Left lung (tissue), 14 donors: ENCODE data around the gene SINHCAF. TPM values are rescaled to one million over a fixed set of nuclear protein-coding genes. Genes with fewer than 3 reads are reported as not detected.
"Not testable (repeated sequence)": the region's sequence is repeated elsewhere in the genome, so short reads cannot be mapped to it uniquely, and the experiment has no call there.

ENCODE experiments used
- ATAC-seq: fragments of 200-7000 bp; cut with Tn5 transposase; one replicate; pipeline ENCODE4 v1.9.1; 2020; ENCODE audit warnings: moderate library complexity
- DNase-seq, 4 donors: peaks; one replicate each; pipeline ENCODE4 v3.0.0-alpha.2; 2013 to 2020
- H3K27ac ChIP-seq, 2 donors: fragments of 200-600 bp; sonication (generic) in 1 of 2; one replicate each; pipeline versions ENCODE4 v1.5.0 to v1.8.0; 2020 to 2021
- H3K27me3 ChIP-seq, 2 donors: fragments of 200-600 bp; sonication (generic) in 1 of 2; one replicate each; pipeline versions ENCODE4 v1.5.0 to v1.8.0; 2020 to 2021
- H3K36me3 ChIP-seq, 2 donors: fragments of 200-600 bp; sonication (generic) in 1 of 2; one replicate each; pipeline versions ENCODE4 v1.5.0 to v1.8.0; 2020 to 2021
- H3K4me1 ChIP-seq, 2 donors: fragments of 200-600 bp; one replicate each; pipeline ENCODE4 v1.8.0; 2021
- H3K4me3 ChIP-seq, 2 donors: fragments of 200-600 bp; sonication (generic) in 1 of 2; one replicate each; pipeline versions ENCODE4 v1.5.0 to v1.8.0; 2020 to 2021; ENCODE audit warnings: mild to moderate bottlenecking in 1 of 2
- H3K9me3 ChIP-seq, 2 donors: fragments of 200-600 bp; sonication (generic) in 1 of 2; one replicate each; pipeline versions ENCODE4 v1.5.0 to v1.8.0; 2020 to 2021
- CTCF ChIP-seq, 2 donors: fragments of 200-600 bp; sonication (generic) in 1 of 2; IDR thresholded peaks; one replicate each; pipeline versions ENCODE4 v1.5.0 to v1.8.0; 2021; ENCODE audit warnings: antibody characterized with exemption in 2 of 2
- intact Hi-C, 2 donors: fragments of 100-400 bp; cut with DNase I; formaldehyde crosslinking; loops; one replicate each; pipeline versions ENCODE4 v1.11.2 to v1.14.2; 2022
- long read RNA-seq, 12 donors: library from polyadenylated mRNA in 2 of 12; unstranded in 2 of 12; transcript quantifications; one replicate each; pipeline ENCODE4 v2.0.0 and lab custom pipeline, GENCODE V29; 2019 to 2026
- polyA plus RNA-seq, 6 donors: library from polyadenylated mRNA; unstranded; fragments of 120-200 nt; gene quantifications; one replicate each; pipeline ENCODE4 v1.2.1, GENCODE V29; 2013; ENCODE audit not compliant: insufficient read length in 6 of 6
- total RNA-seq, 2 donors: library from RNA; stranded (reverse); fragmentation: NEBNext Ultra II Directional; extraction: Animal tissue kit (Norgen Biotek cat#: 25700); gene quantifications; one replicate each; pipeline ENCODE4 v1.2.1, GENCODE V29; 2021
- donor health status: DM: no; HTN: yes; CAD: no.
- donor health status: DM: no; HTN: no; CAD: no.

SINHCAF gene
- total RNA-seq = 10 to 100 TPM; 37.9 to 40.2 TPM
- 100 to 1,000 TPM; 110 to 138 (median 122) TPM for polyA plus RNA-seq
- long read RNA-seq, donor 1, transcript SINHCAF-201 (6 exons, 3,163 nt) = major isoform, 15 of 20 reads
- long read RNA-seq, donor 1, partial matches to known transcripts = 0 of 20 reads
- long read RNA-seq, donor 1, other reads (novel, unspliced or antisense) = 0 of 20 reads
- long read RNA-seq, donor 2, transcript SINHCAF-201 (6 exons, 3,163 nt) = major isoform, 18 of 19 reads
- long read RNA-seq, donor 2, partial matches to known transcripts = 0 of 19 reads
- long read RNA-seq, donor 2, other reads (novel, unspliced or antisense) = 0 of 19 reads
- long read RNA-seq, donor 3, transcript SINHCAF-201 (6 exons, 3,163 nt) = major isoform, 11 of 14 reads
- long read RNA-seq, donor 3, partial matches to known transcripts = 0 of 14 reads
- long read RNA-seq, donor 3, other reads (novel, unspliced or antisense) = 0 of 14 reads
- long read RNA-seq, donor 4, partial matches to known transcripts = 0 of 15 reads
- long read RNA-seq, donor 4, other reads (novel, unspliced or antisense) = 8 of 15 reads
- long read RNA-seq, donor 5, transcript SINHCAF-201 (6 exons, 3,163 nt) = major isoform, 12 of 18 reads
- long read RNA-seq, donor 5, transcript SINHCAF-203 (6 exons, 1,555 nt) = minor isoform, 5 of 18 reads
- long read RNA-seq, donor 5, partial matches to known transcripts = 0 of 18 reads
- long read RNA-seq, donor 5, other reads (novel, unspliced or antisense) = 0 of 18 reads
- long read RNA-seq, donor 6, transcript SINHCAF-201 (6 exons, 3,163 nt) = major isoform, 13 of 16 reads
- long read RNA-seq, donor 6, partial matches to known transcripts = 0 of 16 reads
- long read RNA-seq, donor 6, other reads (novel, unspliced or antisense) = 0 of 16 reads
- long read RNA-seq, donor 7, transcript SINHCAF-203 (6 exons, 1,555 nt) = minor isoform, 5 of 15 reads
- long read RNA-seq, donor 7, transcript SINHCAF-201 (6 exons, 3,163 nt) = major isoform, 9 of 15 reads
- long read RNA-seq, donor 7, partial matches to known transcripts = 0 of 15 reads
- long read RNA-seq, donor 7, other reads (novel, unspliced or antisense) = 0 of 15 reads
- long read RNA-seq, donor 8, transcript SINHCAF-201 (6 exons, 3,163 nt) = major isoform, 12 of 15 reads
- long read RNA-seq, donor 8, partial matches to known transcripts = 0 of 15 reads
- long read RNA-seq, donor 8, other reads (novel, unspliced or antisense) = 0 of 15 reads
- long read RNA-seq, donor 9, partial matches to known transcripts = 0 of 1 reads
- long read RNA-seq, donor 9, other reads (novel, unspliced or antisense) = 0 of 1 reads
- long read RNA-seq, donor 10, partial matches to known transcripts = 0 of 6 reads
- long read RNA-seq, donor 10, other reads (novel, unspliced or antisense) = 1 of 6 reads
- long read RNA-seq, donor 11, transcript SINHCAF-201 (6 exons, 3,163 nt) = major isoform, 5 of 7 reads
- long read RNA-seq, donor 11, partial matches to known transcripts = 0 of 7 reads
- long read RNA-seq, donor 11, other reads (novel, unspliced or antisense) = 0 of 7 reads
- long read RNA-seq, donor 12, transcript SINHCAF-201 (6 exons, 3,163 nt) = major isoform, 13 of 16 reads
- long read RNA-seq, donor 12, partial matches to known transcripts = 0 of 16 reads
- long read RNA-seq, donor 12, other reads (novel, unspliced or antisense) = 0 of 16 reads

- ATAC-seq = peak; percentile 85
These were observed at the start of gene SINHCAF for GRCh38 chr12:31325877-31326631. Gene SINHCAF, minus strand, starts transcription at chr12:31326150. Its CDS starts 27,946 bp downstream, at chr12:31298204.

GRCh38 chr12:31375422-31375821 lies 49.5 kb upstream of the SINHCAF start:
- H3K27ac ChIP-seq, H3K9me3 ChIP-seq, intact Hi-C loops, ATAC-seq, H3K36me3 ChIP-seq, H3K4me3 ChIP-seq, DNase-seq, H3K4me1 ChIP-seq, H3K27me3 ChIP-seq: not testable (repeated sequence)

More at GRCh38 chr12:31325877-31326631, at the start of gene SINHCAF:
- Histone ChIP-seq H3K9me3 (no peaks in the 10 kb centered on the region), H3K27ac (peak within 1 kb of the TSS; percentile 93 to 94), H3K36me3 (no peaks in the 10 kb centered on the region), H3K4me1 (peaks cover 0 to 29% of the 10 kb centered on the region in 2 donors), H3K4me3 (peak within 1 kb of the TSS; percentile 79 to 91), H3K27me3 (no peaks in the 10 kb centered on the region)
- DNase-seq = peak; percentile 98 to 100 (median 100)
- TF ChIP-seq CTCF (IDR thresholded peaks at IDR 0.05) = no peak
- intact Hi-C loops = no loop called here

- DNase-seq = no peak
- no peak for ATAC-seq
- no peak for TF ChIP-seq CTCF (IDR thresholded peaks at IDR 0.05)
- Histone ChIP-seq H3K27ac (no peak overlapping the region), H3K36me3 (no peaks in the 10 kb centered on the region), H3K9me3 (no peaks in the 10 kb centered on the region), H3K4me1 (peaks cover 0 to 18% of the 10 kb centered on the region in 2 donors), H3K4me3 (no peak overlapping the region), H3K27me3 (no peaks in the 10 kb centered on the region)
- intact Hi-C loops = no loop called here
These were observed 45.3 kb upstream of the SINHCAF start for GRCh38 chr12:31371256-31371620.

- intact Hi-C loops = no loop called here
- H3K27me3 ChIP-seq = no peaks in the 10 kb centered on the region
- H3K36me3 ChIP-seq = no peaks in the 10 kb centered on the region
- no peak for TF ChIP-seq CTCF (IDR thresholded peaks at IDR 0.05)
- peak overlapping the region; percentile 15 to 20 for H3K4me3 ChIP-seq
- peak; percentile 26 for ATAC-seq
- peaks cover 0 to 18% of the 10 kb centered on the region in 2 donors for H3K4me1 ChIP-seq
- peak in 1 of 4 donors; percentile 16 for DNase-seq
- peak overlapping the region in 1 of 2 donors; percentile 26 for H3K27ac ChIP-seq
- no peaks in the 10 kb centered on the region for H3K9me3 ChIP-seq
These were observed 44.7 kb upstream of the SINHCAF start for GRCh38 chr12:31370531-31371255.
